AG08396 (cell line): ENCODE results near the gene FHL1.
"Not testable (repeated sequence)": the region's sequence is repeated elsewhere in the genome, so short reads cannot be mapped to it uniquely, and the experiment has no call there.

Experiments used
- DNase-seq: peaks from one replicate; pipeline ENCODE4 v3.0.0; 2012; ENCODE audit warnings: low spot score, mixed read lengths

The FHL1 gene

GRCh38 chrX:136147976-136148375 is 643 bp downstream of the FHL1 start:
- DNase-seq = no peak

GRCh38 chrX:136148391-136148790 is 1.1 kb downstream of the FHL1 start:
- DNase-seq = no peak

GRCh38 chrX:136154998-136155397 is 7.7 kb downstream of the FHL1 start:
- DNase-seq = no peak

DNA sequence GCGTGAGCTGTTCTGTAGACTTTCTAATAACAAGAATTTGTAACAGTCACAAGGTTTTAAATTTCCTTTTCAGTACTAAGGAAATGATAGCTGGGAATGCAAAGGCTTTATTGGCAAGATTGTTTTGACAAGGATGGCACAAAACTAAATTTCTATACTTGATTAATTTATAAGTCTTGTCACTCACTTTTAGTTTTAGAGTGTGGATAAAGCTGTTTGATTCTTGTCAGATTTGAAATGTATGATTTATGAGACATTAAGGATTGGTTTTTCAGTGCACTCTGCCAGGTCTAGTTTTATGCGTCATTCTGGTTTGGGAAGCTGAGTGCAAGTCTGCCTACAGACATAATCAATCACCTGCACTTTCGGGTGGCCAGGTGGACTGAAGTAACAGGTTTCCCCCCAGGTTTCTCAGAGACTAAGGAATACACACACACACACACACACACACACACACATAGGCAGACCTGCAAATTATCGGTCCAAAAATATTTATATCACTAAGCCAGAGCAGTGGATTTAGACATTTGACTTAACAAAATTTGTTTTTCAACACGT is 9.3 kb downstream of the FHL1 start:
- DNase-seq = no peak

- no peak for DNase-seq
Measured at GRCh38 chrX:136157187-136157586, 9.9 kb downstream of the FHL1 start.

- no peak for DNase-seq
Measured at GRCh38 chrX:136158685-136159084, 11.4 kb downstream of the FHL1 start.

GRCh38 chrX:136159611-136160025 is 12.3 kb downstream of the FHL1 start:
- DNase-seq = no peak

DNA sequence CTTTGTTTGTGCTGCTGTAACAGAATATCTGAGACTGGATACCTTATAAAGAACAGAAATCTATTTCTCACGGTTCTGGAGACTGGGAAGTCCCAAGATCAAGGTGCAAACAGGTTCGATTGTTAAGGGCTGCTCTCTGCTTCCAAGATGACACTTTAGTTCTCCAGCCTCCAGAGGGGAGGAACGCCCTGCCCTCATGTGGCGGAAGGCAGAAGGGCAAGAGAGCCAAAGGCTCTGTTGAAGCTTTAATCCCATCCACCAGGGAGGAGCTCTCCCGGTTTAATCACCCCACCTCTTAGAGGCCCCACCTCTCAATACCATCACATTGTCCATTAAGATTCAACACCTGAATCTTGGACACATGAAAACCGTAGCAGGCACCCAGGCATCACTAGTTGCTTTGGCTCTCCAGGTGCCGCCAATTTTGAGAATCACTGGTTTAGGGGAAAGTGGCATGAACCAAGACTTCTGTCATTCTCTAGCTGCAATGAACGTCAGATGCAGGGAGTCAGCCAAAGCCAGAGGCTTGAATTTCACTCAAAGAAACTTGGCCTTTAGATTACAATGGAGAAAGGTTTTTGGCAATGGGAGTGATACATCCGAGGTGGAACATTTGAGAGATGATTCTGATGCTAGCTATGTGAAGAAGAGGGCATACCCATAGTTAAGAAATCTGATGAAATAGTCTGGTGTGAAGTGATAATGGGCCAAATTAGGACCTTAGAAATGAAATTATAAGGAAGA is 15.7 kb downstream of the FHL1 start:
- DNase-seq = peak; percentile 39

- no peak for DNase-seq
Measured at GRCh38 chrX:136163689-136164088, 16.4 kb downstream of the FHL1 start.

DNA sequence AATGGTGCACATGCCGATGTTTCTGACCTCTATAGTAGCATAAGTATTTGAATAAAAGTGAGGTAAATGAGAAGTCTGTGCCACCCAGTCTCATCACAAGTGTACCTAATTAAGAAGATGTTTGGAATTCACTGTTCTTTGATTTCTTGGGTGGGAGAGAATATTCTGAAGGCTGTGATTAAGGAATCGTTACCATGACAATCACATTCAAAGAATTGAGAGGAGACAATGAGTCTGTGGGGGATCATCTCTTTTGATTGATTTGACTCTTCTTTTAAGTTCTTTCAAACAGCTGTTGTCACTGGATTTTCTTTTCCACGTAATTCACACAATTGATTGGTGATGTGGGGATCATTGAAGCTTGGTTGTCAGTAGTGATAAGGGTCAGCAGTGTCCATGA is 18.1 kb downstream of the FHL1 start:
- no peak for DNase-seq

DNA sequence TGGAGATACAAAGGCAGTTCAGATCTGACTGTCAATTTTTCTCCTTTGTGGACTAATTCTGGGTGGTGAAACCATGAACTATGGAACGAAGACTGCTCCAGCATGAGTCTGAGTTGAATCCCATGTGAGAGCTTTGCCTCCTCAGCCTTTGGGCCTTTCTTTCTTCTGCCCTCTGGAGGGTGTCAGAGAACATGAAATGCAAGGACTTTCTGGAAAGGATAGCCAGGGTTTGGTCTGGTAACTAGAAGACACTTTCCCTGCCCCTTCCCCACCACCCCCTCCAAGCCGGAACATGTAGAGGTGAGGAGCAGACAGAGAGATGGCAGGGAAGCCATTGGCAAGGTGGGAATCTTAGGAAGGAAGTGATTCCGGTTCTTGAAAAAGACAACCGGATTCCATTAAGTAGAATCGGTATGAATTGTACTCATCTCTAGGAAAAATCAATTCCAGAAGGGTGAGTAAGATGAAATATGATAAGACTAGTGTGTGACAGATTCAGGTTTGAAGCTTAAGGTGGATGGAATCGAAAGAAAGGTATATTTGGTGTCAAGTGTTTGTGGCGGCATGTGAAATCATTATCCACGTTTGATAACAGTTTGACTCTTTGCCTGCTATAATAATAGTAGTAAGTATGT is 19.0 kb downstream of the FHL1 start:
- DNase-seq = no peak

DNA sequence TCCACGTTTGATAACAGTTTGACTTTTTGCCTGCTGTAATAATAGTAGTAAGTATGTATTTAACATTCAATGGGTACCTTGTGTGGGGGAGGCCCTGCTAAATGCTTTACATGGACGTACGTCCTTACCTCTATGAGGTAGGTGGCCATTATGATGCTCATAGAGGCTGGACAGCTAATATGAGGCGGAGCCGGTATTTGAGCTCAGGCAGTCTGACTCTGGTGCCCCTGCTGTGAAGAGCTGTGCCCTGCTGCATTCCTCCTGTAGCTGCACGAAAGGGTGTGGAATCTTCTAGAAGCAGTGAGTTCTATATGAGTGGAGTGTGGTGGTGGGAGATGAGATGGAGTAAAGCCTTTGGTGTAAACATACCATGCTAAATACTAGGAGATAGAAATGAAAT is 20.7 kb downstream of the FHL1 start:
- not testable (repeated sequence) for DNase-seq

- DNase-seq = peak; percentile 79
Measured at GRCh38 chrX:136168929-136169735, 21.8 kb downstream of the FHL1 start.

DNA sequence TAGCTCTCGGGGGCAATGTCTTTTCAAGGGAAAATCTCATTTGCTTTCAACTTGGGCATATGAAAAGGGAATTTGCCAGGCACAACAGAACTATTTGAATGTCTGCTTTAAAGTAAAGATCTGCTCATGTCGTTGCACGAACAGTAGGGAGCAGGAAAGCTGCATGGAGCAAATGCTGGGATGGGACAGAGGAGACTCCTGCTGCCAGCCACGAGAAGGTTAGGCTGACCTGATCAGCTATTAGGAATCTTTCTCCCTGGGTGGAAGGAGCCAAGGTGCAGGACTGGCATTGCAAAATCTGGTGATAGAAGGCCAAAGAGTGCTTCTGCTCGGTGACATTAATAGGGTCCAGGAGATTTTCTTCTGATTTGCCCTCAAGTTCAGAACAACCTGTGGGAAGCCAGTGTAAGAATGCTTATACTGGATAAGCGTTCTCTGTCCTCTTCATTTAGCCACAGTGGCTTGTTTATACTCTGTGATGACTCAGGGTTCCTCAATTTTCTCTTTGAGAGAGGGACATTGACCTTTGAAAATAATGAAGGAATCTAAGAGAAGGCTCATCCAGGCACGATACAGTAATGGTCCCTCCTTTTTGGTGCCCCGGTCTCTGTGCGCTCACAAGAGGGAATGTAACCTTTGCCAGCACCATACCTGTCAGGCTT is 22.9 kb downstream of the FHL1 start:
- DNase-seq = no peak

DNA sequence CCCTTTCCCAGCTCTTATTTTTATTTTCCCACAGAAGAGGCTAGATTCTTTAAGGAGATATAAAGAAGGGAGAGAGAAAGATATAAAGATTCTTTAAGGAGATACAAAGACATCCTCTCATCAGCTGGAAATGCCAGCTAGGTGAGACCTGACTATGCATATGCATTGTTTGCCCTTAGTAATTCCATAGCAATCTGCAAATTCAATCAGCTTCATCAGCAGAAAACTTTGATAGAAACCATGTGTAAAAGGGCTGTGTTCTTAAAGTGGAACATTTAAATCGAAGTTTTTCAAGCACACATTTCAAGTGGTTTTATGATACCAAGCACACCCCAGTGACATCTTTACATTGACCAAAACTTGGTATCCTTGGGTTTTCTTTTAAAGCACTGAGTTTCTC is 24.1 kb downstream of the FHL1 start:
- no peak for DNase-seq

DNA sequence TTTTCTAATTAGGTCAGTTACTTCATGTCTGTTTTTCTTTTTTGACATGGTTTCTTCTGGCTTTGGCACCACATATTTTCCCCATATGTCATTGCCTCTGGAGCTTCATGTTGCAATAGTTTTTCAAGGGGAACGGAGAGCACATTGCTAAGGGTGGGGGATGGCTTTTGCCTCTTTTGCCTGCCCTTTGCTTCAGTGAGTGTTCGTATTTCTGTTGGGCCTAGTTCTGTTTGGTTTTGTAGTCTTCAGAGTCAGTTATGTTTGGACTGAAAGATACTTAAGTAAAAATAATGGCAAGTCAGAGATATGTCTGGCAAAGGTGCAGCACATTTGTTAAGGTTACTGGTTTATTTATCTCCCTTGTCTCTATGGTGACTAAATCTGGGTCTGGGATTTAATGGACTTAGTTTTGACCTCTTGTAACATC is 29.1 kb downstream of the FHL1 start:
- peak; percentile 49 for DNase-seq

DNA sequence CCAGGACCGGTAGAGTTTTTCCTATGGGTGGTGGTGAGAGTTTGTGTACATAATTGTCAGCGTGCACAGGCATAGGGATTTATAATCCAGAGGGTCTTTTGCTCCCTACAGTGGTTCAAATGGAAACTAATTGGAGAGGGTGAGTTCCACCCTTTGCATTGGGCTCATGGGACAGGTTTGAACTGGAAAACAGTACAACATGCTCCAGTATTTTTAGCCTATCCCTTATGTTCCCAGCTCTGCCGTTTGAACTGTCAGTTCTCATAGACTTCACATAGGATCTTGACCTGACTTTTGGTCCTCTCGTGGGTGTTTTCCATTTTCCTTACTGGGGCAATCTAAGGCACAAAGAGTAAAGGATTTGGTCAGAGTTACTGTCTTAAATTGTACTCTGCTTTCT is 31.8 kb downstream of the FHL1 start:
- no peak for DNase-seq

- no peak for DNase-seq
Measured at GRCh38 chrX:136182414-136182813, 35.1 kb downstream of the FHL1 start.

DNA sequence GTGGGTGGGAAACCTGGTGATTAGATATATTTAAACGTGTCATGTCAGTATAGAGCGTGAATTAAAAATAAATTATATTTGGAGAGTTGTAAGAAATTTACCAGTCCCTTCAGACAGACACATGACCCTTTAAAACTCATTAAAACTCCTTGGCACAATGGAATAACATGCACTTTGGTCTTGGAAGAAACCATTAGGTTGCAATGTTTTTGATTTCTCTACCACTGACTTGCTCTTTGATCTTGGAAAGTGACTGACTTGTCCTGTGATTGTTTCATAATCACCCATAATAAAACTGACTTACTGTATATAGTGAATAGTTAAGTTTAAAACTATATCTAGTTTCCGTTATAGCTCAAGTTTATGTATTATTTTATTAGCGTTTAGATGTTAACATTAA is 35.8 kb downstream of the FHL1 start:
- no peak for DNase-seq

GRCh38 chrX:136183917-136184316 is 36.6 kb downstream of the FHL1 start:
- no peak for DNase-seq

- peak; percentile 20 for DNase-seq
Measured at GRCh38 chrX:136185401-136186022, 38.2 kb downstream of the FHL1 start.

- DNase-seq = no peak
Measured at GRCh38 chrX:136186023-136186413, 38.7 kb downstream of the FHL1 start.
